HepG2 (cell line): ENCODE results near the gene RHOG. TPM values are rescaled to one million over a fixed set of nuclear protein-coding genes. Genes with fewer than 3 reads are reported as not detected.
A peak's percentile ranks its signal among the peaks of the same experiment; 100 is the strongest.

Experiments
- ARNT ChIP-seq: fragments of 450-650 bp; IDR thresholded peaks from 2 replicates; pipeline ENCODE4 v1.6.1; 2017
- ATF7-NPFF ChIP-seq: sonication (generic); formaldehyde crosslinking; IDR thresholded peaks from 2 replicates; pipeline ENCODE4 v1.8.1; 2023; ENCODE audit warnings: mild to moderate bottlenecking, low read depth, missing genetic modification reagents, moderate library complexity
- CHD2 ChIP-seq: IDR thresholded peaks from 2 replicates; pipeline ENCODE4 v1.6.1; 2011; ENCODE audit warnings: low read depth, low read length, improper control_type of control experiment
- CSRNP2 ChIP-seq: sonication (generic); formaldehyde crosslinking; conservative IDR thresholded peaks from 2 replicates; pipeline ENCODE4 v1.8.0; 2022; ENCODE audit warnings: low read depth, missing genetic modification reagents
- DPF2 ChIP-seq: sonication (generic); formaldehyde crosslinking; IDR thresholded peaks from 2 replicates; pipeline ENCODE4 v1.4.0; 2020; ENCODE audit warnings: mild to moderate bottlenecking, low read depth, missing genetic modification reagents, borderline replicate concordance
- FIP1L1 ChIP-seq: fragments of 200-400 bp; formaldehyde crosslinking; IDR thresholded peaks from 2 replicates; pipeline ENCODE4 v1.6.1; 2018; ENCODE audit warnings: low read depth, mild to moderate bottlenecking, low read length, moderate library complexity, borderline replicate concordance; ENCODE audit not compliant: insufficient read depth
- LCORL ChIP-seq, 2 experiments: fragments of 450-650 bp in 1 of 2; sonication (generic) in 1 of 2; formaldehyde crosslinking in 1 of 2; IDR thresholded peaks; 2 replicates each; pipeline versions ENCODE4 v1.5.0 to v1.6.1; 2017 to 2020; ENCODE audit warnings: antibody characterized with exemption in 1 of 2, missing genetic modification reagents in 1 of 2
- MED13 ChIP-seq: sonication (generic); formaldehyde crosslinking; IDR thresholded peaks from 2 replicates; pipeline ENCODE4 v1.5.0; 2020; ENCODE audit warnings: missing genetic modification reagents
- NFKB2 ChIP-seq: sonication (generic); formaldehyde crosslinking; IDR thresholded peaks from 2 replicates; pipeline ENCODE4 v1.4.0; 2020; ENCODE audit warnings: missing genetic modification reagents, borderline replicate concordance
- PAF1 ChIP-seq: IDR thresholded peaks from 2 replicates; pipeline ENCODE4 v1.6.1; 2016; ENCODE audit warnings: missing genetic modification reagents, missing compliant biosample characterization
- SMAD1 ChIP-seq: sonication (generic); formaldehyde crosslinking; IDR thresholded peaks from 2 replicates; pipeline ENCODE4 v1.4.0; 2020; ENCODE audit warnings: missing genetic modification reagents, low read depth, mild to moderate bottlenecking, borderline replicate concordance
- TRAFD1 ChIP-seq: sonication (generic); formaldehyde crosslinking; IDR thresholded peaks from 2 replicates; pipeline ENCODE4 v1.5.1; 2020; ENCODE audit warnings: missing genetic modification reagents, mild to moderate bottlenecking, borderline replicate concordance
- ZFY ChIP-seq: sonication (generic); formaldehyde crosslinking; IDR thresholded peaks from 2 replicates; pipeline ENCODE4 v1.4.0; 2020; ENCODE audit warnings: missing genetic modification reagents
- ZNF256 ChIP-seq: sonication (generic); formaldehyde crosslinking; conservative IDR thresholded peaks from 2 replicates; pipeline ENCODE4 v1.4.0; 2020; ENCODE audit warnings: missing genetic modification reagents
- ZNF280B ChIP-seq: sonication (generic); formaldehyde crosslinking; IDR thresholded peaks from 2 replicates; pipeline ENCODE4 v1.5.0; 2020; ENCODE audit warnings: missing genetic modification reagents, mild to moderate bottlenecking, borderline replicate concordance
- ZNF501 ChIP-seq: sonication (generic); formaldehyde crosslinking; IDR thresholded peaks from 2 replicates; pipeline ENCODE4 v1.5.1; 2020; ENCODE audit warnings: mild to moderate bottlenecking, moderate library complexity, missing genetic modification reagents
- ZNF598 ChIP-seq: sonication (generic); formaldehyde crosslinking; IDR thresholded peaks from 2 replicates; pipeline ENCODE4 v1.5.1; 2020; ENCODE audit warnings: mild to moderate bottlenecking, missing genetic modification reagents, borderline replicate concordance
- ZNF766 ChIP-seq: sonication (generic); formaldehyde crosslinking; IDR thresholded peaks from 2 replicates; pipeline ENCODE4 v1.5.0; 2020; ENCODE audit warnings: missing genetic modification reagents, borderline replicate concordance
- ZNF773 ChIP-seq: sonication (generic); formaldehyde crosslinking; IDR thresholded peaks from 2 replicates; pipeline ENCODE4 v1.4.0; 2020; ENCODE audit warnings: missing genetic modification reagents, borderline replicate concordance
- ZSCAN5A ChIP-seq: sonication (generic); formaldehyde crosslinking; IDR thresholded peaks from 2 replicates; pipeline ENCODE4 v1.8.0; 2022; ENCODE audit warnings: mild to moderate bottlenecking, missing genetic modification reagents, borderline replicate concordance
- polyA plus RNA-seq, 8 experiments: library from polyadenylated mRNA; depleted of rRNA in 3 of 8; stranded (reverse) in 7 of 8; unstranded in 1 of 8; fragments of >200 nt; fragmentation: Illumina TruSeq in 4 of 8; extraction: Trizol in 4 of 8; gene quantifications; 2 replicates each; pipeline versions ENCODE4 v1.2.1 to v1.2.3, GENCODE V29; 2011 to 2016; ENCODE audit warnings: low read depth in 4 of 8, missing spikeins in 1 of 8, mixed read lengths in 1 of 8; ENCODE audit not compliant: insufficient read depth in 1 of 8
- total RNA-seq, 5 experiments: library from RNA; depleted of rRNA; stranded (reverse); fragments of >200 nt; fragmentation: Illumina TruSeq; extraction: Trizol; gene quantifications; 2 replicates each; pipeline ENCODE4 v1.2.3, GENCODE V29; 2016; ENCODE audit warnings: low read depth in 1 of 5
- TF ChIP-seq, protein P1 (sequence below): sonication (generic); formaldehyde crosslinking; IDR thresholded peaks from 2 replicates; pipeline ENCODE4 v1.5.0; 2020; ENCODE audit warnings: missing genetic modification reagents

RHOG gene
- total and polyA plus RNA-seq, 2 of the 13 experiments (the other 11 are each of a cell fraction or from before 2014, with no cell fraction given), result 7.7 to 23.4 TPM

- TF ChIP-seq CSRNP2 (CRISPR knock-in tag) (no peak), SMAD1 (CRISPR knock-in tag) (no peak), PAF1 (CRISPR knock-in tag) (no peak), CHD2 (no peak), ATF7-NPFF (CRISPR knock-in tag) (no peak), ZNF598 (CRISPR knock-in tag) (no peak), ZNF280B (CRISPR knock-in tag) (no peak), ZNF256 (CRISPR knock-in tag) (no peak), ARNT (no peak), ZNF773 (CRISPR knock-in tag) (no peak), TRAFD1 (CRISPR knock-in tag) (no peak), ZNF766 (CRISPR knock-in tag) (peak; percentile 63; the same call in 1 of the 2 replicates), FIP1L1 (no peak), ZFY (CRISPR knock-in tag) (peak; percentile 87), LCORL (IDR thresholded peaks at IDR 0.05) (no peak), LCORL (CRISPR knock-in tag; IDR thresholded peaks at IDR 0.05) (no peak), MED13 (no peak), ZSCAN5A (no peak), ZNF501 (CRISPR knock-in tag) (peak; percentile 74), NFKB2 (no peak; the same call in 1 of the 2 replicates), DPF2 (CRISPR knock-in tag) (no peak)
- TF ChIP-seq, protein P1, sequence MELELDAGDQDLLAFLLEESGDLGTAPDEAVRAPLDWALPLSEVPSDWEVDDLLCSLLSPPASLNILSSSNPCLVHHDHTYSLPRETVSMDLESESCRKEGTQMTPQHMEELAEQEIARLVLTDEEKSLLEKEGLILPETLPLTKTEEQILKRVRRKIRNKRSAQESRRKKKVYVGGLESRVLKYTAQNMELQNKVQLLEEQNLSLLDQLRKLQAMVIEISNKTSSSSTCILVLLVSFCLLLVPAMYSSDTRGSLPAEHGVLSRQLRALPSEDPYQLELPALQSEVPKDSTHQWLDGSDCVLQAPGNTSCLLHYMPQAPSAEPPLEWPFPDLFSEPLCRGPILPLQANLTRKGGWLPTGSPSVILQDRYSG (CRISPR knock-in tag), result no peak
These were observed 929 bp upstream of the RHOG start (continued) for GRCh38 chr11:3841426-3842350.
